Coronary artery (tissue), 2 donors: ENCODE results near the gene CROCC2.

Source experiments
- DNase-seq: peaks from one replicate; pipeline ENCODE4 v3.0.0-alpha.2; 2017; ENCODE audit warnings: low spot score
- H3K27ac ChIP-seq, 2 donors: fragments of 200-600 bp; sonication (generic); one replicate each; pipeline ENCODE4 v1.5.1; 2016 to 2019
- H3K4me3 ChIP-seq: fragments of 200-600 bp; sonication (generic); 2 replicates; pipeline ENCODE4 v1.5.1; 2016; ENCODE audit warnings: mild to moderate bottlenecking, moderate library complexity
- TF ChIP-seq, protein P1 (sequence below): fragments of 200-600 bp; sonication (generic); IDR thresholded peaks from one replicate; pipeline ENCODE4 v1.5.1; 2019; ENCODE audit warnings: antibody characterized with exemption

The CROCC2 gene

DNA sequence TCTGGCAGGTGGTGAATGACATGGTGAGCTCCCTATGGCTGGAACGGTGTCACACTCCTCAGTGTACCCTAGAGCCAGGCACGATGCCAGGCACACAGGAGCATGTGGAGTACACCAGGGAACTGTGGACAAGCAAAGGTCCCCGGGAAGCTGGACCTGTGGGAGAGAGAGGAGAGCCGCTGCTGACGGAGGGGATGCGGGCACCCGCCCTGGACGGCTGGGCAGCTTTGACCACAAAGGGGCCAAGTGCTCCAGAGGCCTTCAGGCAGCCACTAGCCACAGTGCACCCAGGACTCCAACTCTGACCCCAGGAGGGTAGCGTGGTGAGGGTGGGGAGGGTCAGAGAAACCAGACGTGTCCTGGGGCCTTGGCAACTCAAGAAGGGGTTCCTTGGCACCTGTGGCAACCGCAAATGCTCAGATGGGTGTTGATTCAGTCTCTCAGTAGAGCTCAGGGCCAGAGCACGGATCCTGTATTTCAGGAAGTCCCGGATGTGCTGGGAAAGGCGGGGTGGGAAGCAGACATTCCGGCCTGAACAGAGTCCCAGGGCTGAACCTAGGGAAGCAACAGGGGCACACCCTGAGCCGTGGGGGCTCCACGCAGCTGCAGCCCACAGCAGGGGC, 7.9 kb upstream of the CROCC2 start:
- DNase-seq: no peak

DNA sequence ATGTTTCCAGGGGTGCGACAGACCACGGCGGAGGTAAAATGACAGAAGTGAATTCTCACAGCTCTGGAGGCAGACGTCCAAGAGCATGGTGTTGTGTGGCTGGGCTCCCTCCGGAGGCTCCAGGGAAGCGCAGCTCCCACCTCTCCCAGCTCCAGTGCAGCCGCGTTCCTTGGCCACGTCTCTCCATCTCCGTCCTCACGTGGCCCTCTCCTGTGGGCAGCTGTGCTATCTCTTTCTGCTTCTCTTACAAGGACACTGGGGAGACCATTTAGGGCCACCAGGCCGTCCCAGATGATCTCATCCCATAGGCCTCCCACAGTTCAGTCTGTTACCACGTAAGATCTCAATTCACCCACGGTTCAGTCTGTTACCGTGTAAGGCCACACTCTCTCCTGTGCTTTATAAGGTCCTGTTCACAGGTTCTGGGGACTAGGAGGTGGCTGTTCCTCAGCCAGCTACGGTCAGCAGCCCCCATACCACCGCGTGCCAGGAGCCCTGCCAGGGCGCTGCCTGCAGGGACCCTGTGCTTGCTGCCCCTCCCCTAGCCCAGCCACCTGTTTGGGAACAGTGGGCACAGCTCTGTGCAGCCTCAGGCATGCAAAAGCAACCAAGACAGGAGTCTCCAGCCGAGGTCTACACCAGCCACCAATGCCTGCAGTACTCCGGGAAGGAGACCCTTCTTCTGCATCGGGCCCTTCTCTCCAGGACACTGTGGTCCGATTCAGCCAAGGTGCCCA, 7.2 kb upstream of the CROCC2 start:
- TF ChIP-seq, protein P1, sequence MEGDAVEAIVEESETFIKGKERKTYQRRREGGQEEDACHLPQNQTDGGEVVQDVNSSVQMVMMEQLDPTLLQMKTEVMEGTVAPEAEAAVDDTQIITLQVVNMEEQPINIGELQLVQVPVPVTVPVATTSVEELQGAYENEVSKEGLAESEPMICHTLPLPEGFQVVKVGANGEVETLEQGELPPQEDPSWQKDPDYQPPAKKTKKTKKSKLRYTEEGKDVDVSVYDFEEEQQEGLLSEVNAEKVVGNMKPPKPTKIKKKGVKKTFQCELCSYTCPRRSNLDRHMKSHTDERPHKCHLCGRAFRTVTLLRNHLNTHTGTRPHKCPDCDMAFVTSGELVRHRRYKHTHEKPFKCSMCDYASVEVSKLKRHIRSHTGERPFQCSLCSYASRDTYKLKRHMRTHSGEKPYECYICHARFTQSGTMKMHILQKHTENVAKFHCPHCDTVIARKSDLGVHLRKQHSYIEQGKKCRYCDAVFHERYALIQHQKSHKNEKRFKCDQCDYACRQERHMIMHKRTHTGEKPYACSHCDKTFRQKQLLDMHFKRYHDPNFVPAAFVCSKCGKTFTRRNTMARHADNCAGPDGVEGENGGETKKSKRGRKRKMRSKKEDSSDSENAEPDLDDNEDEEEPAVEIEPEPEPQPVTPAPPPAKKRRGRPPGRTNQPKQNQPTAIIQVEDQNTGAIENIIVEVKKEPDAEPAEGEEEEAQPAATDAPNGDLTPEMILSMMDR: no peak
- no peak overlapping the region for H3K27ac ChIP-seq
- no peak overlapping the region for H3K4me3 ChIP-seq
- DNase-seq: no peak

More for the DNA sequence above, 7.9 kb upstream of the CROCC2 start:
- Histone ChIP-seq H3K4me3 (no peak overlapping the region), H3K27ac (no peak overlapping the region)
- TF ChIP-seq, protein P1: no peak

DNA sequence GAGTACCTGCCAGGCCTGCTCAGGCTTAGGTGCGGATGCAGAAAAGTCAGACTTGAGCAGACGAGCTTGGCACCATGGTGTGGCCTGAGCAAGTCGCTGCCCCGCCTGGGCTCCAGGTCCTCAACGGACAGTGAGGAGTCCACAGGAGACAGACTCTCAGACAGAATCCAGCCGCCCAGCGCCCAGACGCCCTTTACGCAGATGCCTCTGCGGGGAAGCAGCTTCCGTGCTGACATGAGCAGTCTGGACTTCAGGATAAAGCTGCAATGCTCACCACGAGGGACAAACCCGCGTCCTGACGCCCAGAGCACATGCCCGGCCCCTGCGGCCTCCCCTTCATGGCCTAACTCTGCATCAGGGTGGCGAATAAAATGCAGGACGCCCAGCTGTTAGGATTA, 6.7 kb upstream of the CROCC2 start:
- TF ChIP-seq, protein P1: no peak
- Histone ChIP-seq H3K4me3 (no peak overlapping the region), H3K27ac (no peak overlapping the region)
- no peak for DNase-seq

DNA sequence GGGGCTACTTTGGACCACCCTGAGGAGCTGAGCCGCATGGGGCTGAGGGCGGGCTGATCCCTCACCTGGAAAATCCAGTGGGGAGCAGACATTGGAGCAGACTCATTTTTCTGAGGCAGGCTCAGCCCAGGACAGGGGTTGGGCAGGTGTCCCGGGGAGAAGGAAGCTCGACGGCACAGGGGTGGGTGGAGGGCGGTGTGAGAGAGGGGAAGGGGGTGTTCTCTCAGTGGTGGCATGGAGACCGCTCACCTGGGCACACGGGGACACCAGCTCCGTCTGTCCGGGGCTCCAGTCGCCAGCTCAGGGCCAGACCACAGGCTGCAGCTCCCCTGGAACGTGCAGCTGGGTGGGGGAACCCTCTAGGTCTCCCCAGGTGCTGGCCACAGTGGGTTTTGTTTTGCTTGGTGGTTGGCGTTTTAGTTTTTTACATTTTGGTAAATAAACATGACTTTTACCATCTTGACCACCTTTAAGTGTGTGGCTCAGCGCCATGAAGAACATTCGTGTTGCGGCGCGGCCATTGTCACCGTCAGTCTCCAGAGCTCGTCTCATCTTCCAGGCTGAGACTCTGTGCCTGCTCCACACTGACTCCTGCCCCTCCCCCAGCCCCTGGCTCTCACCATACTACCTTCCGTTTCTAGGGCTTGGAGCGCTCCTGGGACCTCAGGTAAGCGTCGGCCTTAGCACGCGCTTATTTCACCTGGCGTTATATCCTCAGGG, 5.8 kb upstream of the CROCC2 start:
- H3K27ac ChIP-seq: no peak overlapping the region
- TF ChIP-seq, protein P1: no peak
- H3K4me3 ChIP-seq: no peak overlapping the region
- DNase-seq: no peak

DNA sequence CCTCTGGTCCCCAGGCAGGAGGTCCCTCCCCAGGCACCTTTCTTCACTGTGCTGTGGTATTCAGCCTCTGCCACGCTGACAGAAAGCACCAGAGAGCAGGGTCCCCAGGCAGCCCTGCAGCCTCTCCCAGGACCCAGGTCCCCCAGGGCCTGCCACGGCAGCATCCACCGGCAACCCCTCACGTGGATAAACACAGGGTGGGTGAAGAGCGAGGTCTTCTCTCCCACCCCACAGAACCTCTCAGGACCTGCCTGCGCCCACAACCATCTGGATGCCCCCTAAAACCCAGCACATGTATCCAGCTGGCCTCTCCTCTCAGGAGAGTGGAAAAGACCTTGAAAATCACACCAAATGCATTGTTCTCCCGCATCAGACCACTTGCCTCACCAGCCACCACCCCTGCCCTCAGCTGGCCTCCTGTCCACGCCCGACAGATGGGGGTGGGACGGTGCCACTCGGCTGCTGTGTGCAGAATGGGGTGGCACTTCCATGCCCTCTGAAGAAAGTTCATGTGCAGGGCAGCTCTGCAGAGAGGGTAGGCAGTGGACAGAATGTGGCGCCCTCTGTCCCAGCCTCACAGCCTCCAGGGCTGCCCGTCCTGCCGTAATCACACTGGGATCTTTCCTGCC, 4.0 kb upstream of the CROCC2 start:
- TF ChIP-seq, protein P1: no peak
- no peak for DNase-seq
- Histone ChIP-seq H3K4me3 (no peak overlapping the region), H3K27ac (no peak overlapping the region)

DNA sequence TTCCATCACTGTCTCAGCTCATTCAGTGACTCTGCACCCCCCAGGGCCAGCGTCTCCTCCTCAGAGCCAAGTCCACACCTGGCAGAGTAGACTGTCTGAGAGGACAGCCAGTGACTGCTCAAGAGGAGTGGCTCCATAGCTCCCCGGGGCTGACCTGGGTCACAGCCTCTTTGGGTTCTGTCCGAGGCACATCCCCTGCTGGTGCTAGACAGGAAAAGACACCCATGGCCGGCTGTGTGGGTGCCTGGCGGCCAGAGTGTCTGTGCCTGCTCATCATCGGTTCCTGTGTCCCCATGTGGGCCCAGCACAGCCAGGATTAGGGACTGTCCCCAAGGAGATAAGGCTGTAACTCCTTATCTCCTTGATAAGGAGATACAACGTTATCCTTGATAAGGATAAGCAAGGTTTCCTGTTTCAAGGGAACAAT, 3.5 kb upstream of the CROCC2 start:
- H3K4me3 ChIP-seq: no peak overlapping the region
- DNase-seq: no peak
- H3K27ac ChIP-seq: no peak overlapping the region
- TF ChIP-seq, protein P1: no peak
